ENCODE measurements around the gene CD300LF. TPM values are rescaled to one million over a fixed set of nuclear protein-coding genes. Genes with fewer than 3 reads are reported as not detected.

Gene CD300LF
- total and polyA plus RNA-seq, 2 donors = 0.63 to 1.3 TPM

DNA sequence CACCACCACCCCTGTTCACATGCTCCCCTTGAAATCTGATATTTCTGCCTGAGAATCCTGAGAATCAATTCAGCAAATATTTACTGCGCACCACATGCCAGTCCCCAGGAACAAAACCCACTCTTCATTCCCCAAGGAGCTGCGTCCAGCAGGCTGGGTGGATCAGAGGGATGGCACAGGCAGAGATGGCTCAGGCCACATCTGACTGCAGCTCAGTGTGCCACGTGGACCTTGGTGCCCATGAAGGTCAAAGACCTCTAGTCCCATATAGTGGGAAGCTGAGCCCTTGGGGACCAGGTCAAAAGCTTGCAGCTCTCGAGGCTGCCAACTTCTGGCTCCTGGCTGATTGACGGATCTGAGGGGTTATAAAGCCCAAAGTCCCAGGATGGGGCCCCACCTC, 31.8 kb downstream of the CD300LF start:
- Histone ChIP-seq H3K4me3 (ENCODE audit: low read depth, low read length) (no peak overlapping the region), H3K4me1 (ENCODE audit: insufficient read depth) (no peaks in the 10 kb centered on the region), H3K27ac (ENCODE audit: low read depth) (no peak overlapping the region), H3K36me3 (ENCODE audit: insufficient read depth) (no peaks in the 10 kb centered on the region)
- no peak for DNase-seq (ENCODE audit: extremely low spot score)
- WGBS = 71% methylated on average over 5 of the region's 5 CpGs

DNA sequence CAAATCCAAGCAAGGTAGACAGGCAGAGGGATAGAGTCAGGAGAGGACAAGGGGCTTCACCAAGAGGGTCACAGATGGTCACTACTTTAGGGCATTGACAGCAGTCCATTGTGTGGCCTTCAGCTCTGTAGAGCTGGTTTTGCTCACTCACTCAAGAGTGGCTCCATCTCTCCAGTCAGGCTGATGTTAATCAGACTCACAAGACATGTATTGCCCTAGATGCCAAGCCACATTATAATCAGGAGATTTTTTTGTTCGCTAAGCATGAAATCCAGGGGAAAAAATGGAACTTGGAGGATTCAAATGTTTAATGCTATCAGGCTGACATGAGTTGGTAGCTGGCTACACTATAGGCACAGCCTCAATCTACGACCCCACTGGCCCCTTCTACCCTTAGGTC, 32.5 kb downstream of the CD300LF start:
- no peak overlapping the region for H3K27ac ChIP-seq (ENCODE audit: low read depth)
- no peak for DNase-seq (ENCODE audit: extremely low spot score)
- H3K4me1 ChIP-seq (ENCODE audit: insufficient read depth) = no peaks in the 10 kb centered on the region
- H3K36me3 ChIP-seq (ENCODE audit: insufficient read depth) = no peaks in the 10 kb centered on the region
- no peak overlapping the region for H3K4me3 ChIP-seq (ENCODE audit: low read depth, low read length)
- 69% methylated on average over 2 of the region's 2 CpGs for WGBS

DNA sequence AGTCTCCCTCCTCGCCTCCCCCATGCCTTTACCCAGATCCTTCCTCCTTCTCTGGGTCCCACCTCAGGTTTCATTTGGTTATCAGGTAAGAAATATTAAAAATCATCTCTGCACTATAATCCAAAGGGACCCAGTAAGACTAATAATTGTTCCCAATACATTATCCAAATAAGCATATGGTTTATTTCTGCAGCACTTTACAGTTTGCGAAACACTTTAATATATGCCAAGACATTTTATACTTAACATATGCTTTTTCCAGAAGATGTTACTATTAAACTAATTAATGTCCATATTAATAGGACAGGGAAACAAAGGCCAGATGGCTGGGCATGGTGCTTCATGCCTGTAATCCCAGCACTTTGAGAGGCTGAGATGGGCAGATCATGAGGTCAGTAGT, 33.3 kb downstream of the CD300LF start:
- H3K27ac ChIP-seq (ENCODE audit: low read depth) = no peak overlapping the region
- no peak overlapping the region for H3K4me3 ChIP-seq (ENCODE audit: low read depth, low read length)
- no peak for DNase-seq (ENCODE audit: extremely low spot score)
- H3K4me1 ChIP-seq (ENCODE audit: insufficient read depth) = no peaks in the 10 kb centered on the region
- 81% methylated on average over 2 of the region's 2 CpGs for WGBS
- H3K36me3 ChIP-seq (ENCODE audit: insufficient read depth) = no peaks in the 10 kb centered on the region

DNA sequence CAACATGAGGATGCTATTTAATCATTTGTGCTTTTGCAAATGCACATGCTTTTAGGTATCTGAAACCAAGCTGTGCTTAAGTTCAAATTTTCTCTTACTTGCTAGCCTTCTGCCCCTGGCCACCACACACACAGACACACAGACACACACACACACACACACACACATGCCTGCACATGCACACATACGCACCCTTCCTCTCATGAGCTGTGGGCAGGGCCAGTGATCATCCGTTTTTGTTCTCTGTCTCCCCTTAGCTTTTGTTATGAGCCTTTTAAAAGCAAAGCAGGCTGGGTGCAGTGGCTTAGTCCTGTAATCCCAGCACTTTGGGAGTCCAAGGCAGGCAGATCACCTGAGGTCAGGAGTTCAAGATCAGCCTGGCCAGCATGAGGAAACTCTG, 34.2 kb downstream of the CD300LF start:
- WGBS = 17% methylated on average over 2 of the region's 2 CpGs
- Histone ChIP-seq H3K27ac (ENCODE audit: low read depth) (no peak overlapping the region), H3K36me3 (ENCODE audit: insufficient read depth) (no peaks in the 10 kb centered on the region), H3K4me1 (ENCODE audit: insufficient read depth) (no peaks in the 10 kb centered on the region), H3K4me3 (ENCODE audit: low read depth, low read length) (no peak overlapping the region)
- no peak for DNase-seq (ENCODE audit: extremely low spot score)

DNA sequence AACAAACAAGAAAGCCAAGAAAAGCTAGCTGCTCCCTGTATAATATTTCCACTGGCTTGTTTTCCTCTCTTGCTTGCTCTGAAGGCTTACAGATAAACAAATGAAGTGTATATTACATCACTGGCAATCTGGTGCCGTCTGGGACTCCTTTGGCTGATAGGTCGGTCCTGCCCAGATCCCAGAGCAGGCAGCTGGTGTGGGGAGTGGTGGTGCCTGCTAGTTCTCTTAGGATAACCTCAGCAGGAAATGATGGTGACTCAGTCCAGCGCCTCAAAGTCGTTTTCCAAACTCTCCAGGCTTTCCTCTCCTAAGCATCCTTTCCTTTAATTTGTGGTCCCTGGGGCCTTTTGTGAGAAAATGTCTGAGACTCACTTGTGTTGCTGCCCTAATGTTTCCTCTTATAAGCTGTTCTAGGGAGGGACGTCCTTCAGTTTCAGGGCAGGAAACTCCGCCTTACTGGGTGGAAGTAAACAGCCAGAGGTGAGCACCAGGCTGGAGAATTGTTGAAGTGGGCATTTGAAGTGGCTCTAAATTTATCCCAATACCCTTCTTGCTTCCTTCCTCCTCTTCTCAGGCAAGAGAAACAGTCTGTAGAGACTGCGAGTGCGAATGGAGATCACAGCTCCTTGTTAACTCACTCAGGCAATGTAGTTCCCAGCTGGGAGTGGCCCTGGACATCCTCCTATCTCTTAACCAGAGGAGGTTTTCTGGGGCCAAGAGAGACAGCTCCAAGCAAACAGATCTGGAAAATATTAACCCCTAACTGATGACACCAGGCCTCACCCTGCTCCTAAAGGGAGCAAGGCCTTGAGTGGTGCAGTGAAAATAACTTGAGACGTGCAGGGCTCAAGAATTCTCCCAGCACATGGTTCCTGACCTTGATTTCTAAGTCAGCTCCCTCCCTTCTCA, 34.9 kb downstream of the CD300LF start:
- H3K36me3 ChIP-seq (ENCODE audit: insufficient read depth) = no peaks in the 10 kb centered on the region
- no peak overlapping the region for H3K27ac ChIP-seq (ENCODE audit: low read depth)
- H3K4me3 ChIP-seq (ENCODE audit: low read depth, low read length) = no peak overlapping the region
- WGBS = 21% methylated on average over 9 of the region's 9 CpGs
- DNase-seq (ENCODE audit: extremely low spot score) = no peak
- H3K4me1 ChIP-seq (ENCODE audit: insufficient read depth) = no peaks in the 10 kb centered on the region

DNA sequence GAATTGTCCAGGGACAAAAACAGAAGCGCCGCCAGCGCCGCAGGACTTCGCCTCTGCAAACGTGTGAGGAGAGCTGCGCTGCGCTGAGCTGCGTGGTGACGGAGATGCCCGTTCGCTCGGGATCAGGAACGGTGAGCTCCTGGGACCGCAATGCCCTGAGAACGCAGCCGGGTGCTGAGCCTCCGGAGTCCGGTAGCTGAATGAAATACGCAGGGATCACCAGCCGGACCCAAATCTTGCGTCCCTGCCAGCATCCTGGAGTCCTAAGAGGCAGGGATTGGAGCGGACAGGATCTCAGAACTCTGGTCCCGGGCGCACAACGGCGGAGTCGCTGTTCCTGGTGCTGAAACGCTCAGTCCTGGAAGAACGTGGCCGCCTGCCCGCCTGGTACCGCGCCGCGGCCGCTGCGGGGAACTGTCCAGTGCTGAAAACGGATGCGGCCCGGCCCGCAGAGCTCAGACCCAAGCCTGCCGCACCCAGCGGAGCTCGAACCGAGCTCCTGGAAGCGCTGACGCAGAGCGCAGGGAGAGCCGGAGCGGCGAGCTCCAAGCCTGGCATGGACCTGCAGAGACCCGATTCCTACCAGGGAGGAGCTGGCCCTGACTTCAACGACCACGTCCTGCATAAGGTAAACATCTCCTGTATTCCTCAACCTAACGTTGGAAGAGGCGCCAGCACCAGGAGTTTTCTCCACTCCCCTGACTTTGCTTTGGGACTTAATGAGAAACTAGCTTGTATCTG, 41.5 kb downstream of the CD300LF start:
- H3K4me3 ChIP-seq (ENCODE audit: low read depth, low read length) = no peak overlapping the region
- no peaks in the 10 kb centered on the region for H3K4me1 ChIP-seq (ENCODE audit: insufficient read depth)
- DNase-seq (ENCODE audit: extremely low spot score) = peak; percentile 52
- 8% methylated on average over 57 of the region's 57 CpGs for WGBS
- no peak overlapping the region for H3K27ac ChIP-seq (ENCODE audit: low read depth)
- H3K36me3 ChIP-seq (ENCODE audit: insufficient read depth) = no peaks in the 10 kb centered on the region

DNA sequence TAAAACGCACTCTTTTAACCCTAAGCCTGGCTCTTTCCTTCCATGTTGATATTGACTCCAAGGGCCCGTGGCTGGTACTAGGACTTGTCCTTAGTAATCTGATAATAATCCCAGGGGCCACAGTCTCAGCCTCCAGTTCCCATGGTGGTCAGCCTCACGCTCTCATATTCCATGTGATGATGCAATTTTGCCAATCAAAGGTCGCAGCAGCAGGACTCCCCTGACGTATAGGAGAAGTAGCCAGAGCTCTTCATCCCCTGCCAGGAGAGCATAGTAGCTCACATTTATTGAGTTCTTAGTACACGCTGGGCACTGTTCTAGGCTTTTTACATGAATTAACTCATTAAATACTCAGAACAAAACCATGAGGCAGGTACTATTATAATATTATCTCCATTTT, 42.4 kb downstream of the CD300LF start:
- no peaks in the 10 kb centered on the region for H3K36me3 ChIP-seq (ENCODE audit: insufficient read depth)
- H3K4me3 ChIP-seq (ENCODE audit: low read depth, low read length) = no peak overlapping the region
- H3K27ac ChIP-seq (ENCODE audit: low read depth) = no peak overlapping the region
- no peak for DNase-seq (ENCODE audit: extremely low spot score)
- no peaks in the 10 kb centered on the region for H3K4me1 ChIP-seq (ENCODE audit: insufficient read depth)
- 77% methylated on average over 6 of the region's 6 CpGs for WGBS

DNA sequence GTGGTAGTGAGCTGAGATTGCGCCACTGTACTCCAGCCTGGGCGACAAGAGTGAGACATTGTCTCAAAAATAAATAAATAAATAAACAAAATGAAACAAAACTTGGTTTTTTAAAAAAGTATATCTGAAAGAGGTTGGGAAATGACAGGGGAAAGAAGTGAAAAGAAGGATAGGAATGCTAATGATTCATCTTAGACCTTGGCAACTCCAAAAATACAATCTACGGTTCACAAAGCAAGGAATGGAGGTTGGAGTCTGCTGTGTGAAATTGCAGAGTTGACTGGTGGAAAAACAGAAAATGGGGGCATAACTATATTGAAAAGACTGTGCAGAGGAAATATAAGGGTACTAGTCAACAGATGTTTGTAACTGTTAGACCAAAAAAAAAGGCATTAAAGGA, 49.2 kb downstream of the CD300LF start:
- no peaks in the 10 kb centered on the region for H3K36me3 ChIP-seq (ENCODE audit: insufficient read depth)
- DNase-seq (ENCODE audit: extremely low spot score) = no peak
- 74% methylated on average over 3 of the region's 3 CpGs for WGBS

DNA sequence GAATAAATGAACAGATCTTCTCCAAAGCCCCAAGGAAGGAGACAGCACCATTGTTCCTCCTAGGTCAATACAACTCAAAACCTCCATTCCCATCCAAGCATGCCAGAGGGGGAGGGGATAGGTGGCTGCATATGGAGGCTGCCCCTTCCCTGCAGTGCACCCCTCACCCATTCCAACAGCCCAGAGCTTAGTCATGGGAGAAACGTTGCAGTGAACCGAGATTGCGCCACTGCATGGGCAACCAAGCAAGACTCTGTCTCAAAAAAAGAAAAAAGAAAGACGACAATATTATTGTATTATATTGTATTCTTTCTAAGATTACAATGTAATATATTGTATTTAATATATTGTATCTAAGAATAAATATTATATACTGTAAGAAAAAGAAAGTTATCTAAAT, 52.8 kb downstream of the CD300LF start:
- WGBS = 65% methylated on average over 4 of the region's 4 CpGs
- Histone ChIP-seq H3K27ac (ENCODE audit: low read depth) (no peak overlapping the region), H3K4me1 (ENCODE audit: insufficient read depth) (no peaks in the 10 kb centered on the region), H3K4me3 (ENCODE audit: low read depth, low read length) (no peak overlapping the region), H3K36me3 (ENCODE audit: insufficient read depth) (no peaks in the 10 kb centered on the region)
- DNase-seq (ENCODE audit: extremely low spot score) = no peak

More for the DNA sequence above, 49.2 kb downstream of the CD300LF start:
- Histone ChIP-seq H3K4me1 (ENCODE audit: insufficient read depth) (no peaks in the 10 kb centered on the region), H3K4me3 (ENCODE audit: low read depth, low read length) (no peak overlapping the region), H3K27ac (ENCODE audit: low read depth) (no peak overlapping the region)

DNA sequence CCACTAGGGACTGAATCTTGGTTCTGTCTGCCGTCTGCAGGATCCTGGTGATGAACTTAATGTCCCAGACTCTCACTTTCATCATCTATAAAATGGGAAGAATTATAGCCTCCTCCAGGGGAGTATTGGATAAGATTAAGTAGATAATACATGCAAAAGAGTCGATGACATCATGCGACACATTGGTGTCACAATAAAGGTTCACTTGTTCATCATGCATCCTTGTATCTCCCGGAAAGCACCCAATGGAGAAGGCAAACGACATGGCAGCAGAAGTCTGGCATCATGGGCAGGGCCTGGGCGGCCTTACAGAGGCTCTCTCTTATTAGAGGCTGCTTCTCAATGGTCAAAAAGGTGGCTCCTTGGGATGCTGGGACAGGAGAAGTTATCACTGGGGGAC, 54.1 kb downstream of the CD300LF start:
- H3K36me3 ChIP-seq (ENCODE audit: insufficient read depth) = no peaks in the 10 kb centered on the region
- 78% methylated on average over 6 of the region's 6 CpGs for WGBS
- no peaks in the 10 kb centered on the region for H3K4me1 ChIP-seq (ENCODE audit: insufficient read depth)
- DNase-seq (ENCODE audit: extremely low spot score) = no peak
- H3K4me3 ChIP-seq (ENCODE audit: low read depth, low read length) = no peak overlapping the region
- no peak overlapping the region for H3K27ac ChIP-seq (ENCODE audit: low read depth)

DNA sequence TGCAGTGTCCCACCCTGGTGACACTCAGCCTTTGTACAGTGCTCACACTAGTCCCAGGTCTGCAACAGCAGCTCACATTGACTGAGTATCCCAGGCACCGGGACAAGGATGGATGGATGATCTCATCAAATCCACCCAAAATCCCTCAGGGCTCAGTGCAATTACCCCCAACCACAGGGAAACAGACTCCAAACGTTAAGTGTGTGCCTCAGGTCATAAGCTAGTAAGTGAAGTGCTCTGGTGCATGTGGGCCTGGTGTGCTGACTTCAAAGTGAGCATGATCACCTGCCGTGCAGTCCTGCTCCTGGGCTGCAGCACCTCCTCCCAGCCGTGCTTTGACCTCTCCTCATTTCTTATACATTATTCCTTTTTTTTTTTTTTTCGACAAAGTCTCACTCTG, 58.0 kb downstream of the CD300LF start:
- no peak overlapping the region for H3K4me3 ChIP-seq (ENCODE audit: low read depth, low read length)
- no peaks in the 10 kb centered on the region for H3K36me3 ChIP-seq (ENCODE audit: insufficient read depth)
- no peaks in the 10 kb centered on the region for H3K4me1 ChIP-seq (ENCODE audit: insufficient read depth)
- no peak for DNase-seq (ENCODE audit: extremely low spot score)
- 42% methylated on average over 5 of the region's 5 CpGs for WGBS
- H3K27ac ChIP-seq (ENCODE audit: low read depth) = no peak overlapping the region

DNA sequence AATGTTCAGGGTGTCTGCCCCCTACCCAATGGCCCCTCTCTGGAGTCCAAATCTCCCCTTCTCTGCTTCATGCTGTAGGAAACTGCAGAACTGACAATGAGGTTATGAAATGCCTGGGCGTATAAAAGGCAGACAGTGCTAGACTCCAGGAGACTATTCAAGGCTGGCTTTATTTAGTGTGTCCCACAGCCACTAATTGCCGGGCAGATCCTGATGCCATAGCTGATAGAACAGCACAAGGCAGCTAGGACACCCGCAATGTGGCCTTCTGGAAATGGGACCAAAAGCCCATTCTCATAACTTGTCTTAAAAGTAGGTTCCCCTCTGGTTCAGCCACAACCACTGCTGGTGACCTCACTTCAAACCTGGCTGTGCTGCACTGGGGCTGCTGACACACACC, 60.7 kb downstream of the CD300LF start:
- H3K4me1 ChIP-seq (ENCODE audit: insufficient read depth) = no peaks in the 10 kb centered on the region
- DNase-seq (ENCODE audit: extremely low spot score) = no peak
- no peak overlapping the region for H3K4me3 ChIP-seq (ENCODE audit: low read depth, low read length)
- 83% methylated on average over 3 of the region's 3 CpGs for WGBS
- no peaks in the 10 kb centered on the region for H3K36me3 ChIP-seq (ENCODE audit: insufficient read depth)
- no peak overlapping the region for H3K27ac ChIP-seq (ENCODE audit: low read depth)

DNA sequence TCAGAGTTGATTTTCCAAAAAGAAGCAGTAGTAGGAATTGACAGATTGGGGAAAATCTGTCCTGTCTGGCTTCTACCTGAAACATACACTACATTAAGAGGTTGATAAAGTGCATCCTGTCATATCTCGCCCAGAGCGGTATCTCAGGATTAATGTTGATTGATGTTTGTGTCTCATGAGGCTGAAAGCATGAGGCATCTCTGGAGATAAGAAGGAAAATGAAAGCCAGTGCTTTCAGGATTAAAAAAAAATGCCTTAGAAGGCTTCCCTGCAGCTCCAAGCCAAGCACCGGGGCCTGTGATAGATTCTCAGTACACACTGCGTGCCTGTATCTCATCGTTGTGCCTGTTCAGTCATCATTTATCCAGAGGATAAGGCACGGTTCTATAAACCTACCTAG, 62.8 kb downstream of the CD300LF start:
- 29% methylated on average over 6 of the region's 6 CpGs for WGBS
- Histone ChIP-seq H3K4me3 (ENCODE audit: low read depth, low read length) (no peak overlapping the region), H3K4me1 (ENCODE audit: insufficient read depth) (no peaks in the 10 kb centered on the region), H3K36me3 (ENCODE audit: insufficient read depth) (no peaks in the 10 kb centered on the region), H3K27ac (ENCODE audit: low read depth) (no peak overlapping the region)
- no peak for DNase-seq (ENCODE audit: extremely low spot score)
